Endothelial cell of umbilical vein (primary cell): Measurements from ENCODE around the gene ATP6V1G1.

ENCODE experiments used
- EZH2 ChIP-seq: IDR thresholded peaks from 2 replicates; pipeline ENCODE4 v1.6.1; 2012; ENCODE audit warnings: borderline replicate concordance, low read depth, mild to moderate bottlenecking, moderate library complexity, low read length, inconsistent platforms; ENCODE audit not compliant: severe bottlenecking
- FOS ChIP-seq: IDR thresholded peaks from 2 replicates; pipeline ENCODE4 v1.6.1; 2011; ENCODE audit warnings: mild to moderate bottlenecking, low read length, moderate library complexity, borderline replicate concordance; ENCODE audit not compliant: insufficient read depth
- JUN ChIP-seq: IDR thresholded peaks from 2 replicates; pipeline ENCODE4 v1.6.1; 2011; ENCODE audit warnings: borderline replicate concordance, low read depth; ENCODE audit not compliant: insufficient read length, insufficient read depth
- MYC ChIP-seq: IDR thresholded peaks from one replicate; pipeline ENCODE4 v1.6.1; 2011; ENCODE audit warnings: mild to moderate bottlenecking, low read depth, low read length
- POLR2A ChIP-seq: IDR thresholded peaks from 2 replicates; pipeline ENCODE4 v1.6.1; 2012; ENCODE audit warnings: low read depth, mild to moderate bottlenecking, control low read depth, low read length
- POLR2AphosphoS5 ChIP-seq: IDR thresholded peaks from 2 replicates; pipeline ENCODE4 v1.6.1; 2012; ENCODE audit warnings: low read depth, mild to moderate bottlenecking, control low read depth, low read length, moderate library complexity; ENCODE audit not compliant: insufficient read depth
- TF ChIP-seq, protein P1 (sequence below), 2 donors: IDR thresholded peaks; 1 replicate in 1 of 2; 2 replicates in 1 of 2; pipeline ENCODE4 v1.5.1; 2011; ENCODE audit warnings: low read length in 2 of 2, mild to moderate bottlenecking in 2 of 2, moderate library complexity in 2 of 2, control low read depth in 1 of 2, inconsistent platforms in 1 of 2, low read depth in 1 of 2; ENCODE audit not compliant: insufficient read depth in 1 of 2; ENCODE audit errors: extremely low read depth in 1 of 2
- TF ChIP-seq, protein P2 (sequence below): IDR thresholded peaks from 2 replicates; pipeline ENCODE4 v1.6.1; 2011; ENCODE audit not compliant: insufficient read depth, insufficient read length

- TF ChIP-seq, protein P1, sequence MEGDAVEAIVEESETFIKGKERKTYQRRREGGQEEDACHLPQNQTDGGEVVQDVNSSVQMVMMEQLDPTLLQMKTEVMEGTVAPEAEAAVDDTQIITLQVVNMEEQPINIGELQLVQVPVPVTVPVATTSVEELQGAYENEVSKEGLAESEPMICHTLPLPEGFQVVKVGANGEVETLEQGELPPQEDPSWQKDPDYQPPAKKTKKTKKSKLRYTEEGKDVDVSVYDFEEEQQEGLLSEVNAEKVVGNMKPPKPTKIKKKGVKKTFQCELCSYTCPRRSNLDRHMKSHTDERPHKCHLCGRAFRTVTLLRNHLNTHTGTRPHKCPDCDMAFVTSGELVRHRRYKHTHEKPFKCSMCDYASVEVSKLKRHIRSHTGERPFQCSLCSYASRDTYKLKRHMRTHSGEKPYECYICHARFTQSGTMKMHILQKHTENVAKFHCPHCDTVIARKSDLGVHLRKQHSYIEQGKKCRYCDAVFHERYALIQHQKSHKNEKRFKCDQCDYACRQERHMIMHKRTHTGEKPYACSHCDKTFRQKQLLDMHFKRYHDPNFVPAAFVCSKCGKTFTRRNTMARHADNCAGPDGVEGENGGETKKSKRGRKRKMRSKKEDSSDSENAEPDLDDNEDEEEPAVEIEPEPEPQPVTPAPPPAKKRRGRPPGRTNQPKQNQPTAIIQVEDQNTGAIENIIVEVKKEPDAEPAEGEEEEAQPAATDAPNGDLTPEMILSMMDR (IDR thresholded peaks at IDR 0.05; ENCODE audit: extremely low read depth in 1 of 2, insufficient read depth in 1 of 2, low read depth in 1 of 2, low read length in 2 of 2) = no peak
- TF ChIP-seq POLR2AphosphoS5 = no peak
- no peak for TF ChIP-seq POLR2A
- no peak for TF ChIP-seq JUN
- no peak for TF ChIP-seq FOS
- TF ChIP-seq EZH2 = no peak
- TF ChIP-seq, protein P2, sequence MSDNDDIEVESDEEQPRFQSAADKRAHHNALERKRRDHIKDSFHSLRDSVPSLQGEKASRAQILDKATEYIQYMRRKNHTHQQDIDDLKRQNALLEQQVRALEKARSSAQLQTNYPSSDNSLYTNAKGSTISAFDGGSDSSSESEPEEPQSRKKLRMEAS = no peak
- no peak for TF ChIP-seq MYC
These were observed 641 bp downstream of the ATP6V1G1 start for GRCh38 chr9:114588210-114588609.
